SK-N-SH (cell line): ENCODE measurements around the gene RBM24. TPM values are rescaled to one million over a fixed set of nuclear protein-coding genes. Genes with fewer than 3 reads are reported as not detected.

ENCODE experiments used
- CTCF ChIA-PET: fragments of 300-600, 350-600 bp; formaldehyde crosslinking; extraction: SDS; loops from one replicate; lab custom pipeline; 2021; lab: Yijun Ruan, JAX
- POLR2A ChIA-PET: fragments of 350-600 bp; sonication (Branson Sonifier 250); formaldehyde crosslinking; extraction: SDS; loops from one replicate; lab custom pipeline; 2020; ENCODE audit warnings: antibody characterized with exemption, inconsistent platforms; lab: Yijun Ruan, JAX
- DNase-seq: peaks from one replicate; pipeline ENCODE4 v3.0.0; 2012
- H2AFZ ChIP-seq: fragments of 200-600 bp; sonication (generic); 2 replicates; pipeline ENCODE4 v1.8.1; 2016; ENCODE audit warnings: antibody characterized with exemption, mild to moderate bottlenecking, low read depth
- H3F3A ChIP-seq: fragments of 200-600 bp; sonication (generic); replicated peaks from 2 replicates; pipeline ENCODE3; 2016; ENCODE audit warnings: antibody characterized with exemption, mild to moderate bottlenecking; ENCODE audit not compliant: insufficient read depth
- H3K27ac ChIP-seq, 2 experiments: fragments of 200-500 bp in 1 of 2; fragments of 200-600 bp in 1 of 2; sonication (Bioruptor generic) in 1 of 2; sonication (generic), shearing (Covaris generic) in 1 of 2; 2 replicates each; pipeline versions ENCODE4 v1.5.1 to v1.6.1; 2014 to 2016; ENCODE audit warnings: low read depth in 2 of 2, inconsistent platforms in 1 of 2, low read length in 1 of 2, mild to moderate bottlenecking in 1 of 2, mixed read lengths in 1 of 2
- H3K27me3 ChIP-seq: fragments of 200-600 bp; sonication (generic), shearing (Covaris generic); 2 replicates; pipeline ENCODE4 v1.6.1; 2016; ENCODE audit warnings: mixed run types; ENCODE audit not compliant: insufficient read depth
- H3K36me3 ChIP-seq, 2 experiments: fragments of 200-500 bp in 1 of 2; fragments of 200-600 bp in 1 of 2; sonication (Bioruptor generic) in 1 of 2; sonication (generic) in 1 of 2; replicated peaks in 1 of 2; 2 replicates each; pipeline versions ENCODE3 to v1.5.1; 2014 to 2016; ENCODE audit warnings: low read length in 1 of 2, mild to moderate bottlenecking in 1 of 2; ENCODE audit not compliant: insufficient read depth in 2 of 2, control insufficient read depth in 1 of 2
- H3K4me1 ChIP-seq, 2 experiments: fragments of 200-500 bp in 1 of 2; fragments of 200-600 bp in 1 of 2; sonication (Bioruptor generic) in 1 of 2; sonication (generic), shearing (Covaris generic) in 1 of 2; 2 replicates each; pipeline versions ENCODE4 v1.5.1 to v1.6.1; 2014 to 2016; ENCODE audit warnings: low read depth in 1 of 2, low read length in 1 of 2, mixed run types in 1 of 2; ENCODE audit not compliant: insufficient read depth in 2 of 2, control insufficient read depth in 1 of 2
- H3K4me2 ChIP-seq: fragments of 200-600 bp; sonication (generic), shearing (Covaris generic); 2 replicates; pipeline ENCODE4 v1.6.1; 2017; ENCODE audit warnings: mixed run types
- H3K4me3 ChIP-seq, 2 experiments: fragments of 200-500 bp in 1 of 2; fragments of 200-600 bp in 1 of 2; sonication (Bioruptor generic) in 1 of 2; sonication (generic), shearing (Covaris generic) in 1 of 2; 2 replicates each; pipeline versions ENCODE4 v1.5.1 to v1.8.1; 2014 to 2016; ENCODE audit warnings: low read depth in 2 of 2, inconsistent platforms in 1 of 2, low read length in 1 of 2, mild to moderate bottlenecking in 1 of 2, mixed read lengths in 1 of 2, moderate library complexity in 1 of 2
- H3K79me2 ChIP-seq: fragments of 200-600 bp; sonication (generic); 2 replicates; pipeline ENCODE4 v1.8.1; 2017; ENCODE audit warnings: mild to moderate bottlenecking; ENCODE audit not compliant: insufficient read depth
- H3K9ac ChIP-seq: fragments of 200-600 bp; sonication (generic); 2 replicates; pipeline ENCODE4 v1.6.1; 2017; ENCODE audit warnings: mixed run types
- H3K9me2 ChIP-seq: fragments of 200-600 bp; sonication (generic); 2 replicates; pipeline ENCODE4 v1.6.1; 2017; ENCODE audit warnings: mixed run types
- H3K9me3 ChIP-seq: fragments of 200-600 bp; sonication (generic); 2 replicates; pipeline ENCODE4 v1.6.1; 2017; ENCODE audit warnings: mixed run types, mild to moderate bottlenecking, moderate library complexity
- H4K20me1 ChIP-seq: fragments of 200-600 bp; sonication (generic); 2 replicates; pipeline ENCODE4 v1.6.1; 2017; ENCODE audit warnings: mild to moderate bottlenecking, mixed run types; ENCODE audit not compliant: insufficient read depth
- ELF1 ChIP-seq: IDR thresholded peaks from 2 replicates; pipeline ENCODE4 v1.4.0; 2012
- EP300 ChIP-seq, 2 experiments: IDR thresholded peaks; 2 replicates each; pipeline versions ENCODE4 v1.4.0 to v1.6.1; 2012; ENCODE audit warnings: borderline replicate concordance in 1 of 2, low read depth in 1 of 2, low read length in 1 of 2
- EZH2phosphoT487 ChIP-seq: fragments of 200-600 bp; sonication (generic); IDR thresholded peaks from 2 replicates; pipeline ENCODE4 v1.6.1; 2017; ENCODE audit warnings: low read depth, mixed run types, mild to moderate bottlenecking, antibody characterized with exemption, moderate library complexity, borderline replicate concordance
- FOSL2 ChIP-seq: IDR thresholded peaks from 2 replicates; pipeline ENCODE4 v1.4.0; 2012; ENCODE audit warnings: low read depth, mild to moderate bottlenecking, moderate library complexity, borderline replicate concordance
- FOXJ3 ChIP-seq: sonication (generic); formaldehyde crosslinking; IDR thresholded peaks from 2 replicates; pipeline ENCODE4 v1.5.1; 2020; ENCODE audit warnings: mild to moderate bottlenecking, missing genetic modification reagents
- FOXM1 ChIP-seq: IDR thresholded peaks from 2 replicates; pipeline ENCODE4 v1.4.0; 2012; ENCODE audit warnings: low read depth, mild to moderate bottlenecking
- GABPA ChIP-seq: IDR thresholded peaks from 2 replicates; pipeline ENCODE4 v1.4.0; 2012; ENCODE audit warnings: low read depth, mild to moderate bottlenecking
- GATA2 ChIP-seq: sonication (generic); formaldehyde crosslinking; IDR thresholded peaks from 2 replicates; pipeline ENCODE4 v1.5.0; 2020; ENCODE audit warnings: mild to moderate bottlenecking, missing genetic modification reagents
- IRF3 ChIP-seq: fragments of 150-350 bp; IDR thresholded peaks from 2 replicates; pipeline ENCODE4 v1.6.1; 2016; ENCODE audit warnings: mild to moderate bottlenecking, low read depth, low read length
- MEF2A ChIP-seq: IDR thresholded peaks from 2 replicates; pipeline ENCODE4 v1.4.0; 2012; ENCODE audit warnings: low read depth, borderline replicate concordance
- NFIC ChIP-seq: IDR thresholded peaks from 2 replicates; pipeline ENCODE4 v1.4.0; 2012; ENCODE audit warnings: borderline replicate concordance
- NRF1 ChIP-seq: IDR thresholded peaks from 2 replicates; pipeline ENCODE4 v1.6.1; 2012; ENCODE audit warnings: low read depth, mild to moderate bottlenecking, low read length
- POLR2AphosphoS5 ChIP-seq: IDR thresholded peaks from 2 replicates; pipeline ENCODE4 v1.6.1; 2012; ENCODE audit warnings: low read depth, low read length
- RCOR1 ChIP-seq: fragments of 150-350 bp; IDR thresholded peaks from 2 replicates; pipeline ENCODE4 v1.6.1; 2017; ENCODE audit warnings: antibody characterized with exemption, low read length
- REST ChIP-seq: IDR thresholded peaks from 2 replicates; pipeline ENCODE4 v1.6.1; 2012; ENCODE audit warnings: mild to moderate bottlenecking, low read depth, low read length, moderate library complexity
- RFX5 ChIP-seq: IDR thresholded peaks from 2 replicates; pipeline ENCODE4 v1.6.1; 2012; ENCODE audit warnings: mild to moderate bottlenecking, improper control_type of control experiment, low read length
- RXRA ChIP-seq: IDR thresholded peaks from 2 replicates; pipeline ENCODE4 v1.4.0; 2012; ENCODE audit warnings: low read depth, mild to moderate bottlenecking, borderline replicate concordance
- SIN3A ChIP-seq: IDR thresholded peaks from 2 replicates; pipeline ENCODE4 v1.6.1; 2012; ENCODE audit warnings: low read depth, mild to moderate bottlenecking, low read length, moderate library complexity, borderline replicate concordance
- SMC3 ChIP-seq: IDR thresholded peaks from 2 replicates; pipeline ENCODE4 v1.6.1; 2012; ENCODE audit warnings: low read depth, low read length, improper control_type of control experiment
- TAF1 ChIP-seq: IDR thresholded peaks from 2 replicates; pipeline ENCODE4 v1.6.1; 2012; ENCODE audit warnings: low read depth, mild to moderate bottlenecking, low read length, moderate library complexity, borderline replicate concordance
- TCF12 ChIP-seq: IDR thresholded peaks from 2 replicates; pipeline ENCODE4 v1.4.0; 2012
- TEAD4 ChIP-seq: IDR thresholded peaks from 2 replicates; pipeline ENCODE4 v1.4.0; 2012; ENCODE audit warnings: mild to moderate bottlenecking, borderline replicate concordance; ENCODE audit not compliant: insufficient read depth
- YY1 ChIP-seq: IDR thresholded peaks from 2 replicates; pipeline ENCODE4 v1.4.0; 2012; ENCODE audit warnings: low read depth, mild to moderate bottlenecking
- ZBTB33 ChIP-seq: IDR thresholded peaks from 2 replicates; pipeline ENCODE4 v1.4.0; 2012; ENCODE audit warnings: low read depth, borderline replicate concordance
- WGBS: methylation state at CpG from one replicate; pipeline ENCODE4 v1.1.6; 2017; ENCODE audit warnings: low lambda C conversion rate; 5-methylcytosine and 5-hydroxymethylcytosine counted together
- polyA plus RNA-seq, 3 experiments: library from polyadenylated mRNA; depleted of rRNA; stranded (reverse); fragments of >200 nt; gene quantifications; 2 replicates each; pipeline ENCODE4 v1.2.3, GENCODE V29; 2012

RBM24 gene
- polyA plus RNA-seq, 1 of the 3 experiments (the other 2 are of a cell fraction) = 0.20 TPM

- peak overlapping the region in 1 of 2 experiments; percentile 27; a peak in 1 of 4 replicates for H3K27ac ChIP-seq
- no peak overlapping the region for H2AFZ ChIP-seq
- no peak overlapping the region for H3K4me3 ChIP-seq
- no peak overlapping the region for H3K4me2 ChIP-seq
- H4K20me1 ChIP-seq = no peaks in the 10 kb centered on the region
- POLR2A ChIA-PET = no interaction called here
- H3K36me3 ChIP-seq = no peaks in the 10 kb centered on the region
- H3K9me3 ChIP-seq = no peaks in the 10 kb centered on the region
- WGBS = 60% methylated on average over 3 of the region's 3 CpGs
- no peaks in the 10 kb centered on the region for H3K27me3 ChIP-seq
- TF ChIP-seq ZBTB33 (no peak), SMC3 (no peak), RXRA (no peak), SIN3A (no peak), ELF1 (no peak), TCF12 (no peak), GABPA (no peak), YY1 (no peak), TAF1 (no peak), NRF1 (no peak), POLR2AphosphoS5 (no peak), FOXJ3 (CRISPR knock-in tag) (no peak), NFIC (no peak), FOXM1 (no peak), EZH2phosphoT487 (no peak), EP300 (IDR thresholded peaks at IDR 0.05; ENCODE audit: borderline replicate concordance in 1 of 2, low read depth in 1 of 2, low read length in 1 of 2) (no peak)
- DNase-seq = no peak
- no peaks in the 10 kb centered on the region for H3F3A ChIP-seq
- no peak overlapping the region for H3K9ac ChIP-seq
- CTCF ChIA-PET = no interaction called here
- H3K4me1 ChIP-seq = no peaks in the 10 kb centered on the region
- no peaks in the 10 kb centered on the region for H3K79me2 ChIP-seq
- no peaks in the 10 kb centered on the region for H3K9me2 ChIP-seq
Observed at GRCh38 chr6:17269840-17270239, 11.3 kb upstream of the RBM24 start.

GRCh38 chr6:17271628-17272027, 9.5 kb upstream of the RBM24 start:
- H3K4me3 ChIP-seq = no peak overlapping the region
- H3F3A ChIP-seq = no peaks in the 10 kb centered on the region
- H3K4me1 ChIP-seq = no peaks in the 10 kb centered on the region
- H3K27me3 ChIP-seq = no peaks in the 10 kb centered on the region
- ChIA-PET CTCF (no interaction called here), POLR2A (no interaction called here)
- no peak overlapping the region for H3K4me2 ChIP-seq
- H3K79me2 ChIP-seq = no peaks in the 10 kb centered on the region
- H3K9me2 ChIP-seq = no peaks in the 10 kb centered on the region
- H2AFZ ChIP-seq = no peak overlapping the region
- H3K27ac ChIP-seq = no peak overlapping the region
- H3K9me3 ChIP-seq = no peaks in the 10 kb centered on the region
- 21% methylated on average over 3 of the region's 3 CpGs for WGBS
- H4K20me1 ChIP-seq = no peaks in the 10 kb centered on the region
- no peaks in the 10 kb centered on the region for H3K36me3 ChIP-seq
- H3K9ac ChIP-seq = no peak overlapping the region
- no peak for DNase-seq
- TF ChIP-seq MEF2A (no peak), GABPA (no peak), FOXM1 (no peak), TCF12 (no peak), FOSL2 (no peak), FOXJ3 (CRISPR knock-in tag) (no peak), EZH2phosphoT487 (no peak), RFX5 (no peak), IRF3 (no peak), RXRA (no peak), SIN3A (no peak), GATA2 (CRISPR knock-in tag) (no peak), TEAD4 (no peak), RCOR1 (no peak), REST (no peak)
